HG03097 (cell line): Measurements from ENCODE around the gene HIBCH.
A peak's percentile ranks its signal among the peaks of the same experiment; 100 is the strongest.

ENCODE experiments used
- ATAC-seq: cut with Tn5 transposase; IDR thresholded peaks from one replicate; pipeline ENCODE4 v1.9.1; 2021; ENCODE audit not compliant: unreplicated experiment, low FRiP score

The HIBCH gene

DNA sequence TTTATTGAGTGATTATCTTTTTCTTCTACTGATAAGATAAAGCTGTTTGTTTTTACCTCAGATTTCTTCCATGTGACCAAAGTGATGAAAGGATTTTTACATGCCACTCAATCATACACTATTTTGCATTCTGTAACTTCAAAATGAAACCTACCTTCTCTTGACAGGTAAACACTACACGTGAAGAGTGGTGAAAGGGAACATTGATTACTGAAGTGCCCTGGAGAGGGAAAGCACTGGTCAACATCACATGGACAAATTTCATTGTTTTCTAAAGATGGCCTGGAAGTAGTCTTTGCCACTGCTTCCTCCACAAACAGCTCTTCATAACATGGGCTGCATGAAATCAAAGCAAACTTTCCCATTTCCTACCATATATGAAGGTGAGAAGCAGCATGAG, 120.1 kb downstream of the HIBCH start:
- ATAC-seq: no peak

DNA sequence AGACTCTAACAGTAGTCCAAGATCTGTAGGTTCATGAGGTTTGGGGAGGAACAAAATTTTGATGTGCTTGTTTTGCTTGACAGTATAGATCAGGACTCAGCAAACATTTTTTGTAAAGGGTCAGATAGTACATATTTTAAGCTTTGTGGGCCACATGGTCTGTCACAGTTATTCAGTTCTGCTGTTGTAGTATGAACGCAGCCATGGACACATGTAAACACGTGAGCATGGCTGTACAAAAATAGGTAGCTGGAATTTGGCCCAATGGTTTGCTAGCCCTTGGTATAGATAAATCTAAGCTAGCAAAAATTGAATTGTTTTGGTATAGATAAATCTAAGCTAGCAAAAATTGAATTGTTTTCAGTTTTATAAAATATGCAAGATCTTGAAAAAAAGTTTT, 120.5 kb downstream of the HIBCH start:
- ATAC-seq: no peak

DNA sequence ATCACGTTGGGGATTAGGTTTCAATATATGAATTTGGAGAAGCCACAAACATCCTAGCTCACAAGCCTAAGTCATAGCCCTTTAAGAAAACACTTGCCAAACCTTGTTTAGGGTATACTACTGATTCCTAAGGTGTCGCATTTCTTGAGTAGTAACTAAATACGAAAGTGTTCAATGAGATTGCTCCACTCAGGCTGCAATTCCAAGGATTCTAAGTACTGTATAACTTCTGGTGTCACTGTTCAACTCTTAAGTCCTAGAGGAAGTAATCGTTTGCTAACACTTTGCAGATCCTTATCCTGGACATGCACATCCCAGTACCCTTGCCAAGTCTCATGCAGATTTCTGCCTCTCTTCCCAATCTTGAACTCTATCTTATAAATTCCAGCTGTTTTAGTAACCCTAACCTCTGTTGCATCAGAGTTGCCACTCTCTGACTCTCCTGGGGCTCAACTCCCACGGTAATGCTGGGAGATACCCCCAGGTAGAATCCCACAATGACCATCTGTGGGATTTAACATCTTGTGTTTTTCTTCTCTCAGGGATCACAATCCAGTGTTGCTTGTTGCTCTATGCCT, 122.4 kb downstream of the HIBCH start:
- no peak for ATAC-seq

DNA sequence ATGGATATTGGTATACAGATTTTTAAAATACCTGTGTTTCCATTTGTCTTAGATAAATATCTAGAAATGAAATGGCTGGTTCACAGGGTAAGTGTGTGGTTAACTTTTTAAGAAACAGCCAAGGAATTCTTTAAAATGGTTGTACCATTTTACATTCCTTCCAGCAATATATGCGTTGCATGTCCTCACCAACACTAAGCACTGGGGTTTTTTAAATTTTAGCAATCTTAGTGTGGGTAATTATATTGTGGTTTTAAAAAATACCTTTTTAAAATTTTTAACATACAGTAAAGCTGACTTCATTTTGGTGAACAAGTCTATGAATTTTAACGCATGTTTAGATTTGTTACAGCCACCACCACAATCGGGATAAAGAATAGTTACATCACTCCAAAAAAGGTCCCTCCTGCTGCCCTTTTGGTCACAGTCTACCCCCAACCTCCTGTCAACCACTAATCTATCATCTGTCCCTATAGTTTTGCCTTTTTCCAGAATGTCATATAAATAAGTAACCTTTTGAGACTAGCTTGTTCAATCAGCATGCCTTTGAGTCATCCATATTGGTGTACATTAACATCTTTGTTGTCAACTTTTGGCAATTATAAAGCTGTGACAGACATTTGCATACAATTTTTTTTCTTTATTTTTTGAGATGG, 129.0 kb downstream of the HIBCH start:
- ATAC-seq: no peak

DNA sequence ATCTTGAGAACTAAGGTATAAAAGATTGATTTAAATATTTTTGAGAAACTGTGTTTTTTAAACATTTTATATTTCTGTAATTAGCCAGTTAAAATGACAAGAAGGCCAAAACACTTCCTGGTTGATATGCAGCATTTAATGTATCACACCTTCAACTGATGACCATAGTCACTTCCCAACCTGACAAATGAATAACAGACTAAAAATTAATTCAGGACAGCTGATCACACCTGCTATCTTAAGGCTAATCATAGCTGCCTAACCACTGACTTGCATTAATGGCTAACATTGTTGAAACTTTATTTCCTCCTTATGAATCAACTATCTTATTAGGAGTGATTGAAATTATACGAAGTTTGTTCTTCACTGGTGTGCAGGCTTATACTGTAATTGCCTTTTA, 131.3 kb downstream of the HIBCH start:
- no peak for ATAC-seq

DNA sequence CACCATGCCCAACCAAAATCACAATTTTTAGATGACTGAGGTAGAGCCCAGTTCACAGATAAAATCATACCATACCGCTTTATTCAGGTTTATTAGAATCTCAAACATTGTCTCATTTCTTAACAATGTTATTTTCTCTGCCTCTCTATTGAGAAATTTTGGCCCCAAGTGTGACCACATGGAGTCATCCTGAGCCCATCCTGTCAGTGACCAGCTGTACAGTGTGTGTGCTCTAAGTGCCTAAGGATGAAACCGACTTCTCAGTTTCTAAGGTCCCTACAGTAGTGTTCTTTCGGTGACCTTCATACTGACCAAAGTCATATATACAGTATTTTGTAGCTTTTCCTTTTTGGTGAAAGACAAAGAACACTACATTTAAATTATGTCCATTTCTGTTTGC, 133.4 kb downstream of the HIBCH start:
- no peak for ATAC-seq

DNA sequence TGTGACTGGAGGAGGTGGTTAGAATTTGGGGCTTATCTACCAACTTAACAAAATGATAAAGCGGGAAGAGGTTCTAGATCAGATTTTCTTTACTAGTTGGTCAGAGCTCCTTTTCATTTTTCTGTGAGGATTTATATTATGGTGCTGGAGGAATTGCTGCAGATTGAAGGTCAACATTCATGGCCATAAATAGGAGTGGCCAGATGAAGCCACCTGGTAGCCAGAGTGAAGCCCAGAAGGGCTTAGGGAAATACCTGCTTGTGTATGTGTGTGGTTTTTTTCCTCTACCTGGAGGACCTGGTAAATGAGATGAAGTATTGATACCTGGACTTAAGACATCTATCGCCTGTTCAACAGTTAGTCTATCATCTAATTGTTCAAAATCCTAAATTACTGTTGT, 134.2 kb downstream of the HIBCH start:
- no peak for ATAC-seq

DNA sequence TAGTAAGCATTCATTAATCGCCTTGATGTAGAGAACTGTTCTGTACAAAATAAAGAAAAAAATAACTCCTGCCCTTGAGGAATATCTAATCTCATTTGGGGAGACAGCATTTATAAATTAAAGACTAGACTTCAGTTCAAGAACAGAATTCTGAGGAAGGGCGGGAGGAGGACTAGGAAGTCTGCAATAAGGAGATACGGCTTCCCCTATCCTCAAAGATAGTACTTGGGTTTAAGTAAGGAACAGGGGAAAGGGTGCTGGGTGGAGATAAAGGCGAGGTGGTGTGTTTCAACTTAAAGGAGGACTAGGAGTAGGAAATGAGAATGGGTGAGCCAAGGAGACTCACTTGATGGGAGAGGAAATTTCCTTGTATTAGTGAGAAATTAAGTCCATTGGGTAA, 135.2 kb downstream of the HIBCH start:
- no peak for ATAC-seq

DNA sequence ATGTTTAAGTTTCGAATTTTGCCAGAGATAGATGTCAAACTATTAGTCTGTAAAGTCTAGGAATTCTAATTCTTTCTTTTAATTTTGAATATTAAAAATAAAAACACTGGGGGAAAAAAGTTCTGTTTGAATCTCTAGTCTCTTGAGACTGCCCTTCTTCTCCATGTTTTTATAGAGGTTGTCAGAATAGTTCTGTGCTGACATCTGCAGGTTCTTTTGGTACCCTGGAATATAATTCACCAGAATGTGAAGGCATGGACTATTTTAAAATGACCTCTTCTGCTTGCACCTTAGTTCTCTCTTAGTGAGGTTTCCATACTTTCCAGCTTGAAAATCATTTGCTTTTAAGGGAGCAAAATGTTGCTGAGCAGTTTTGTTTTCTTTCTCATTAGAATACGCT, 136.1 kb downstream of the HIBCH start:
- ATAC-seq: no peak

DNA sequence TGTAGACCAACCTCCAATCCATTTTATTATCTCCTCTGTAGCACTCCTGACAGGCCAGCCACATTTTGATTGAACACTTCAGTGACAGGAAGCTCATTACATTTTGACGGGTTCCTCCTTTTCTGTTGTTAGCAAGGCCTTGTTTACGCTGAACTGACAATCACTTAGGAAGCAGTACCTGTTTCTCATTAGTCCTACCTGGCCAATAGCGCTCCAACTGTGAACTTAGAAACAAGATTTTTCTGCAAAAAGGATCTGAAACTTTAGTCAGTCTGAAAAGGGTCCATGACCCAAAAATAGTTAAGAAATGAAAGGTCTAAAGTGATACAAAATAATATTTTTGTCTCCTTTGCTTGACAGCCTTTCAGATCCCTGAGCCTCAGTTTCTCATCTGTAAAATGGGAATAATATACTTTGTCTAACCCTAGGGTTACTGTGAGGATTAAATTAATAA, 137.5 kb downstream of the HIBCH start:
- no peak for ATAC-seq

DNA sequence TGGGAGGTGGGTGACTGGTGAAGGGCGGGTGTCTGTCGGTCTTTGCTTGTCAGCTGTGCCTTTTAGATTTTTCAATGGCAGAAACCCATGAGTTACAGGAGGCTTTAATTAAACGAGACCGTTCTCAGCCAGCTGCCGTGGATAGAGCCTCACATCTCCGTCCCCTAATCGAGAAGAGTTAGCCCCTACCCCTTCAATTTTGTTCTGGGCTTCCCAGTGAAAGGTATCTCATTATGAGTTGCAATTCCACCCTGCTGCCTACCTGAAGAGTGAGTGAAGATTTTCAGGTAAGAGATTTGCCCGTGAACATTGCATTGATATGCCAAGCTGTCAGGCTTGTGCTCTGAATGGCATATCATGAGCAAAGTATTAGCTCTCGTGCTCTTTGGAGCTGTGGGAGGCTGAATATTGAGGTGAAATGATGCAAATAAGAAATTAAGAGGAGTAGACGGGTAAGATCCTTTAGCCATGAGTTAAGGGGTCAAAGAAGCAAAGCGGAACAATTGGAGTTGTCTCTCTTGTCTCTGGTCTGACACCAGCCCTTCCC, 138.4 kb downstream of the HIBCH start:
- ATAC-seq: no peak

DNA sequence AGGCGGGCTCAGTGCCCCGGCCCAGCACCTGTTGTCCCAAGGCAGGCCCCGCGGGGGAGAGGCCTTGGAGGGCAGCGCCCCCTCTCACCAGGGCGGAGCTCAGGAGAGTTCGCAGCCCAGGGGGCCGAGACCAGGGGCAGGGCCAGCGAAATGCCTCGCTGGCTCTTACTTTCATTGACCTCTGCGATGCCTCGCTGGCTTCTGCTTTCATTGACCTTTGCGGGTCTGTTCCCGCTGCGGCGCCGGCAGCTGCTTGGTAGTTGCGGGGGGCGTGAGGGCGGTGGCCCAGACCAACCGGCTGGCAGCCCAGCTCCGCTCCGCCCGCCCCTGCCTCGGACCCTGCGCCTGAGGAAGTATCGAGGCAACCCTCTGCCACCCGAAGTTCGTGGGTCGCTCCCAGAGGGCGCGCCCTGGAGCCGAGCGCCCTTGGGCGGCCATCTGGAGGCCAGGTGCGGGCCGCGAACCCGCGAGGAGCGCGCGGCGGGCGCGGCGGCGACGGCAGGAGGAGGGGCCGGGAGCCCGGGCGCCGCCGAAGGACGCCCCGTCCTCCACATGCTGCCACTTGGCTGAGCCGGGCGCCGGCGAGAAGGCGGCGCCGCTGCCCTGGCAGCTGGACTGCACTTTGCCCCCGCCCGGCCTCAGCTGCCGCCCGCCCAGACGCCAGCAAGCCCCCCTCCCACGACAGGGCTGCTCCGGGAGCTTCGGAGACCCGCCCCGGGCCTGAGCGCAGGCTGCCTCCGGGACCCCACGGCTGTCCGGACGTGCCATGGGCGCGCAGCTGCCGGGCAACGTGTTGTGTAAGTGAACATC, 139.1 kb downstream of the HIBCH start:
- peak; percentile 88 for ATAC-seq

DNA sequence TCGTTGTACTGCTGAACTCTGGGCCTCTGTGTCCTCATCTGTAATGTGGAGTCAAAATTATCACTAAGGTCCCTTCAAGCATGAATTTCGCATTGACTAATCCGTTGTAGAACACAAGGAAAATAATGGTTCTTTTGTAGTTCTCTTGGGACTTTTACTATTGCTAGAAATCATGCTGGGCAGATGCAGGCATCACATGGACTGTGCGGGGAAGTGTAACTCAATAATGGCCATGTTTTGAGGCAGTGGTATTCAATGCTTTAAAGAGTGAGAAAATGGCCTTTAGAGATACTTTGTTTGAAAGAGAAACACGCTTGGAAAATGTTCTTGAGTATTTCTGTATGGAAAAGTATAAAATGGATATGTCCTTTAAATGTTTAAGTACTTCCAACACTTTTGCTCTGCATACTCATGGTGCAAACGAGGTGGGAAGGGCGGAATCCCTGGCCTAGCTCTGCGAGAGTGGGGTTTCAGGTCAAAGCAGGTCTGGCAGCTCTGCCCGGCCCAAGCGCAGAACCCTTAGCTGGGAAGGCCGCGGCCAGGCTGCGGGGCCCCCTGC, 139.8 kb downstream of the HIBCH start:
- no peak for ATAC-seq

DNA sequence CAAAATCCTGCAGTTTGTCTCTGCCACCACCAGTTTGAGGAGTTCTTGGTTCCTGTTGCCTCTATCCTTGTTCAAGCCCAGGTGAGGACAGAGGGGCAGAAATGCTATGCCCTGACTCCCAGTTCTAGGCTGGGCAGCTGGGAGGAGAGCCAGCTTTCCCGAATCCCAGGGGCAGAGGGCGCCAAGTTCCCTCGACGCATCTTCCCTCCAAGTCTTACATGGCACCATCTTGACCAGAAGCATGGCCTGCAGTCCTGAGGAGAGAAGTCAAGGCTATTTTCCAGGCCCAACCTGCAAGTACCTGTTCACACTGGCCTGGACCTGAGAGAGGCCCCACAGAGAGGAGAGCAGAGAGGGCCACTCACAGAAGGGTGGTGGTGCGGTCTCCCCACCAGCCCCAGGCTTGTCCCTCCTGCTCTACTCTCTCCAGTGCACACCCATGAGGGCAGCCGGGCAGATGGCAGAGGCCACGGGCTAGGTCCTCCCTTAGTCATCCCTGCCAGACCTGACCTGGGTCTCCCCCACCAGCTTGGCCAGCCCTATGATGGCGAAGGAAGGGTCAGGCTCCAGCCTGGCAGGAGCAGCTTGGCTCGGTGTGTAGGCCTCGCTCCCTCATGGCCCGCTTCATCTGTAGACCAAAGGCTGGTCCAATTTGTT, 141.4 kb downstream of the HIBCH start:
- no peak for ATAC-seq

DNA sequence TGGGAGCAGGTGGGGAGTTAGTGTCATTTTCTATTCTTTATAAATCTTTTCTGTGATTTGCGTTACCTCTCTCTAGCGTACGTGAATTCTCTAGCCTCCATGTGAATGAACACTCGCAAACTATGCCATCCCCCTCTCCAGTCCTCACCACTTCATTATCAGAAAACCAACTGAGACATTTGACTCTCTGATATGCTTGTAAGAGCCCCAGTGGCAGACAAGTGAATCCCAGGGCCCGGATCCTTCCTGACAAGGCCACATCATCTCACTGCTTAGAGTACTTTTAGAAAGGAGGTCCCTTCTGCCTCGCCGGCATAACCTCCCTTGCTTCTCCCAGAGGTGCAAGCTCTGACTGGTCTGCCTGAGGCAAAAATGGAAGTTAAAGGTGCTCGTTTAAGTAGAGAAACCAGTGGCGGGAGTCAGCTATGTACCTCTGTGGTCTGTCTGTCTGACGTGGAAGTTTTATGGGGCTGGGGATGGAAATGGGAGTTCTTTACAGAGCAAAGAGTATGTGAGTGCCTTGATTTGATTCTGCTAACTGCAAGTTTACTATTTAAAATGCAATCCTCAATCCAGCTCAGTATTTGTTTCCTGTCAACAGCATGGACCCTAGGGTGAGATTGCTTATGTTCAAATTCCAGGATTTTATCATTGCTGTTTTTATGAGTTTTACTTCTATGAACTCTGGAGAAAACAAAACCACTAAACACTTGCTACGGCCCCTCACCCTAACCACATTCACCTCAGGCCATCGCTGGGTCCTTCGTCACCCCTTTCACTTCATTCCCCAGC, 142.2 kb downstream of the HIBCH start:
- ATAC-seq: no peak

DNA sequence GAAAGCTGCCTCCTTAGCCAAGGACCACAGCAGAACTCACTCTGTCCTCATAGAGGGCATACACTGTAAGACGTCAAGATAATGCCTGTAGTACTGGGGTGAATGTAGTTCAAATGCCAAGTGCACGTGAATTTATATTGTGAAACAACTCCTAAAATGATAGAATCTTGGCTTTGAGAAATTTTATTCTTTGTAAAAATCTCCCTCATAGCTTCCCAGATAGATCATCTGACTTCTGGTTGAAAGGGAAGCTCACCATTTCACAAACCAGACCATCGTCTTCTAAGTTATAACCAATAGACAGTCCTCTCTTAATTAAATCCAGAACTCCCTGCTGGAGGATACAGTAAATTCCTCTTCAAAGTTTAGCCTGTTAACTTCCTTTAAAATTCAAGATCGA, 146.2 kb downstream of the HIBCH start:
- no peak for ATAC-seq

DNA sequence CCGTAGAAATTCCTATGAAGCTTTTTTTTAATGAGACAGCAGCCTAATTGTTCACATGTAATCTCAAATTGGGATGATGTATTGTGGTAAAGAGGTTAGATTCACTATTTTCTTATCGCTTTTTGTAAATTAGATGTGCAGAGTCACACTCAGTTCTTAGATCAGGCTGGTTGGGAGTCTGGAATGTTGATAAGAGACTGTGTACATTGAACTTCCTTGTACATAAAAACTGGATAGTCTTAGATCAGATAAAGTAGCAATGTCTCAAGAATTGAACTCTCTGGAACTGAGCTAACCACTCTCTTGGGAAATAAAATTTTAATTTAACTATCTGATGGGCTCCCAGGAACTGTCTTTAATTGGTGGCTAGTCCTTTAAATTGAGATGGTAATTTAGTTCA, 149.0 kb downstream of the HIBCH start:
- ATAC-seq: no peak

DNA sequence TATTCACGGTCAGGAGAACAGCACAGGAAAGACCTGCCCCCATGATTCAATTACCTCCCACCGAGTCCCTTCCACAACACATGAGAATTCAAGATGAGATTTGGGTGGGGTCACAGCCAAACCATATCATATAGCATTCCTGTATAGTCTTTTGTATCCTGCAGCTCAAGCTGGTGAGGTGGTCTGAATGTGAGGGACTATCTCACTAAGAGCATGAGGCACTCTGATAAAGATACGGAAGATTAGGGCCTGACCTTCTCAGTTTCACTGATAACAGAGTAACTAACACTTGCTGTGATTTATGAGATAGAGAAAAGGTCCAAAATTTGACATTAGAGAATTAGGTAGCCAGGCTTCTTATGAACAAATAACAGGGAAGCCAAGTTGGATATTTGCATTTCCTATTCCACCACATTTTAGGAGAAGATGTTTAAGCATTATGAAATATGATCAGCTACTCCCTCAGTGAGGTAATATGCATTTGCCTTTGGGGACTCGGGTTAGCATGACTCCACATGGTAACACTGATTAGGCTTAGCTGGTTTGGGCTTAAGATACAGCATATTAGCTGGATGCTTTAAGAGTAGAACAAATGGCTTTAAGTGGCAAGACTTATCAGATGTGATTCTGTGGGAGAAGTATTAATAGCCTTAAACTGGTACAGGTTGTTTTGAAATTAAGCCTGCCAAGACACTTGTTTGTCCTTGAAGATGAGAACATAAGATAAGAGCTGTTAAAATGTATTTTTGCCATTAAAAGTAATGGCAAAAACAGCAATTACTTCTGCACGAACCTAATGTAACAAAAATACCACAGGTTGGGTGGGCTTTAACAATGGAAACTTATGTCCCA, 150.2 kb downstream of the HIBCH start:
- no peak for ATAC-seq

DNA sequence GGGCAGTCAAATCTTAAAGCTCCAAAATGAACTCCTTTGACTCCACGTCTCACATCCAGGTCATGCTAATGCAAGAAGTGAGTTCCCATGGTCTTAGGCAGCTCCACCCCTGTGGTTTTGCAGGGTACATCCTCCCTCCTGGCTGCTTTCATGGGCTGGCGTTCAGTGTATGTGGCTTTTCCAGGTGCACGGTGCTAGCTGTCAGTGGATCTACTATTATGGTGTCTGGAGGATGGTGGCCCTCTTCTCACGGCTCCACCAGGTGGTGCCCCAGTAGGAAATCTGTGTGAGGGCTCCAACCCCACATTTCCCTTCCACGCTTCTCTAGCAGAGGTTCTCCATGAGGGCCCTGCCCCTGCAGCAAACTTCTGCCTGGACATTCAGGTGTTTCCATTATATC, 151.9 kb downstream of the HIBCH start:
- ATAC-seq: no peak
